Hepatocyte (in vitro differentiated cells): ENCODE results near the gene MYCBPAP. TPM values are rescaled to one million over a fixed set of nuclear protein-coding genes. Genes with fewer than 3 reads are reported as not detected.

Source experiments
- DNase-seq: peaks from one replicate; pipeline ENCODE4 v3.0.0-alpha.2; 2016; ENCODE audit warnings: low spot score
- H2AFZ ChIP-seq: fragments of 200-600 bp; sonication (generic); 2 replicates; pipeline ENCODE4 v1.6.0; 2016; ENCODE audit warnings: antibody characterized with exemption, mild to moderate bottlenecking
- H3K27ac ChIP-seq: fragments of 200-600 bp; sonication (generic); 2 replicates; pipeline ENCODE4 v1.5.1; 2016; ENCODE audit warnings: mild to moderate bottlenecking
- H3K27me3 ChIP-seq: fragments of 200-600 bp; sonication (generic); 2 replicates; pipeline ENCODE4 v1.6.1; 2016
- H3K36me3 ChIP-seq: fragments of 200-600 bp; sonication (generic); replicated peaks from 2 replicates; pipeline ENCODE4 v1.5.1; 2016; ENCODE audit warnings: low read depth; ENCODE audit not compliant: insufficient read depth
- H3K4me1 ChIP-seq: fragments of 200-600 bp; sonication (generic); 2 replicates; pipeline ENCODE4 v1.5.1; 2016; ENCODE audit warnings: mild to moderate bottlenecking, moderate library complexity; ENCODE audit not compliant: insufficient read depth
- H3K4me2 ChIP-seq: fragments of 200-600 bp; sonication (generic); 2 replicates; pipeline ENCODE4 v1.6.0; 2016
- H3K4me3 ChIP-seq: fragments of 200-600 bp; sonication (generic); 2 replicates; pipeline ENCODE4 v1.5.1; 2016; ENCODE audit warnings: mild to moderate bottlenecking
- H3K79me2 ChIP-seq: fragments of 200-600 bp; sonication (generic); 2 replicates; pipeline ENCODE4 v1.6.0; 2017; ENCODE audit warnings: mild to moderate bottlenecking
- H3K9me2 ChIP-seq: fragments of 200-600 bp; sonication (generic); replicated peaks from 2 replicates; pipeline ENCODE4 v1.6.0; 2017; ENCODE audit warnings: mild to moderate bottlenecking; ENCODE audit not compliant: insufficient read depth
- H3K9me3 ChIP-seq: fragments of 200-600 bp; sonication (generic); 2 replicates; pipeline ENCODE4 v1.5.1; 2016; ENCODE audit warnings: low read depth, mild to moderate bottlenecking
- H4K20me1 ChIP-seq: fragments of 200-600 bp; sonication (generic); 2 replicates; pipeline ENCODE4 v1.6.0; 2016; ENCODE audit warnings: mild to moderate bottlenecking; ENCODE audit not compliant: insufficient read depth, poor library complexity, severe bottlenecking
- CTCF ChIP-seq: fragments of 200-600 bp; sonication (generic); IDR thresholded peaks from 2 replicates; pipeline ENCODE4 v1.5.1; 2016; ENCODE audit warnings: antibody characterized with exemption, mild to moderate bottlenecking; ENCODE audit not compliant: poor library complexity
- EZH2 ChIP-seq: fragments of 200-600 bp; sonication (generic); IDR thresholded peaks from 2 replicates; pipeline ENCODE4 v1.6.1; 2016; ENCODE audit warnings: antibody characterized with exemption, mild to moderate bottlenecking, borderline replicate concordance
- EZH2phosphoT487 ChIP-seq: fragments of 200-600 bp; sonication (generic); IDR thresholded peaks from one replicate; pipeline ENCODE4 v1.6.1; 2018; ENCODE audit warnings: antibody characterized with exemption, mild to moderate bottlenecking, low read depth, moderate library complexity; ENCODE audit not compliant: unreplicated experiment, severe bottlenecking
- WGBS: methylation state at CpG from one replicate; pipeline ENCODE4 v1.1.6; 2016; ENCODE audit warnings: low lambda C conversion rate; ENCODE audit errors: missing lambda C conversion rate; 5-methylcytosine and 5-hydroxymethylcytosine counted together
- polyA plus RNA-seq: library from polyadenylated mRNA; unstranded; fragments of >200 nt; fragmentation: Nextera tagmentation; extraction: Ambion mirVana; gene quantifications from 2 replicates; pipeline ENCODE4 v1.2.1, GENCODE V29; 2016
- total RNA-seq: library from RNA; depleted of rRNA; stranded (reverse); fragments of >200 nt; gene quantifications from 2 replicates; pipeline ENCODE4 v1.2.3, GENCODE V29; 2014

Gene MYCBPAP
- total and polyA plus RNA-seq, 2 experiments from 2014 or later: 0.43 to 0.70 TPM

- H3K9me2 ChIP-seq: no peaks in the 10 kb centered on the region
- WGBS: 95% methylated on average over 17 of the region's 19 CpGs
- no peaks in the 10 kb centered on the region for H3K27me3 ChIP-seq
- H3K27ac ChIP-seq: no peak overlapping the region
- peaks cover 8% of the 10 kb centered on the region for H3K4me1 ChIP-seq
- no peak for DNase-seq
- H2AFZ ChIP-seq: no peak overlapping the region
- H3K36me3 ChIP-seq: no peaks in the 10 kb centered on the region
- H3K79me2 ChIP-seq: peaks cover 7% of the 10 kb centered on the region
- H4K20me1 ChIP-seq: no peaks in the 10 kb centered on the region
- H3K9me3 ChIP-seq: no peaks in the 10 kb centered on the region
- H3K4me3 ChIP-seq: no peak overlapping the region
- H3K4me2 ChIP-seq: no peak overlapping the region
- no peak for TF ChIP-seq EZH2
- no peak for TF ChIP-seq EZH2phosphoT487
- TF ChIP-seq CTCF: no peak
Observed at GRCh38 chr17:50549256-50549941, 41.2 kb downstream of the MYCBPAP start.

- Histone ChIP-seq H3K27me3 (no peaks in the 10 kb centered on the region), H3K4me3 (no peak overlapping the region), H2AFZ (no peak overlapping the region), H3K36me3 (no peaks in the 10 kb centered on the region), H3K4me1 (peaks cover 8% of the 10 kb centered on the region), H3K27ac (no peak overlapping the region), H4K20me1 (no peaks in the 10 kb centered on the region), H3K9me3 (no peaks in the 10 kb centered on the region), H3K79me2 (peaks cover 7% of the 10 kb centered on the region), H3K4me2 (no peak overlapping the region), H3K9me2 (no peaks in the 10 kb centered on the region)
- 96% methylated on average over 8 of the region's 11 CpGs for WGBS
- TF ChIP-seq EZH2phosphoT487 (no peak), EZH2 (no peak)
- no peak for DNase-seq
Observed at GRCh38 chr17:50549969-50550368, 41.7 kb downstream of the MYCBPAP start.

GRCh38 chr17:50550661-50551432 is 42.6 kb downstream of the MYCBPAP start:
- peak; percentile 94 for DNase-seq
- Histone ChIP-seq H3K27ac (peak overlapping the region; percentile 40), H4K20me1 (no peaks in the 10 kb centered on the region)

More at GRCh38 chr17:50550661-50551432, 42.6 kb downstream of the MYCBPAP start:
- H3K9me3 ChIP-seq: no peaks in the 10 kb centered on the region
- H3K4me3 ChIP-seq: no peak overlapping the region
- WGBS: 56% methylated on average over 32 of the region's 32 CpGs
- no peaks in the 10 kb centered on the region for H3K36me3 ChIP-seq
- peaks cover 7% of the 10 kb centered on the region for H3K79me2 ChIP-seq
- TF ChIP-seq EZH2 (no peak), EZH2phosphoT487 (no peak), CTCF (peak; percentile 86)
- H3K27me3 ChIP-seq: no peaks in the 10 kb centered on the region
- peaks cover 8% of the 10 kb centered on the region for H3K4me1 ChIP-seq
- no peak overlapping the region for H2AFZ ChIP-seq
- no peak overlapping the region for H3K4me2 ChIP-seq
- H3K9me2 ChIP-seq: no peaks in the 10 kb centered on the region
